Keratinocyte (primary cell): ENCODE data around the gene STARD5. TPM values are rescaled to one million over a fixed set of nuclear protein-coding genes. Genes with fewer than 3 reads are reported as not detected.

Source experiments
- DNase-seq: peaks from one replicate; pipeline ENCODE4 v3.0.0-alpha.2; 2011; ENCODE audit warnings: low read depth, missing footprints, low spot score
- FAIRE-seq: peaks from 2 replicates; lab custom pipeline; 2011; peaks lifted over from hg19 to GRCh38; lab: Jason Lieb, UNC
- H2AFZ ChIP-seq: 2 replicates; pipeline ENCODE4 v1.6.0; 2012; ENCODE audit warnings: low read length, control low read depth, inconsistent platforms; ENCODE audit not compliant: control insufficient read depth
- H3K27ac ChIP-seq: 2 replicates; pipeline ENCODE4 v1.5.1; 2011; ENCODE audit warnings: low read length; ENCODE audit not compliant: control insufficient read depth, insufficient read depth
- H3K27me3 ChIP-seq: 3 replicates; pipeline ENCODE4 v1.6.0; 2011; ENCODE audit warnings: low read length; ENCODE audit not compliant: control insufficient read depth, insufficient read depth; ENCODE audit errors: extremely low read depth
- H3K36me3 ChIP-seq, 2 experiments: 2 replicates in 1 of 2; 3 replicates in 1 of 2; pipeline ENCODE4 v1.5.1; 2011; ENCODE audit warnings: low read length in 2 of 2, mild to moderate bottlenecking in 1 of 2; ENCODE audit not compliant: control insufficient read depth in 2 of 2, insufficient read depth in 2 of 2; ENCODE audit errors: extremely low read depth in 1 of 2
- H3K4me1 ChIP-seq: 3 replicates; pipeline ENCODE4 v1.5.1; 2011; ENCODE audit warnings: low read length; ENCODE audit not compliant: control insufficient read depth, insufficient read depth; ENCODE audit errors: extremely low read depth
- H3K4me2 ChIP-seq: 3 replicates; pipeline ENCODE4 v1.6.0; 2011; ENCODE audit warnings: low read depth, low read length; ENCODE audit not compliant: control insufficient read depth, insufficient read depth; ENCODE audit errors: extremely low read depth
- H3K4me3 ChIP-seq, 3 experiments: fragments of 200-600 bp in 1 of 3; sonication (generic) in 1 of 3; 2 replicates in 2 of 3; 3 replicates in 1 of 3; pipeline ENCODE4 v1.5.1; 2011 to 2016; ENCODE audit warnings: low read length in 3 of 3, mild to moderate bottlenecking in 3 of 3, control low read depth in 2 of 3, inconsistent platforms in 1 of 3, low read depth in 1 of 3, mixed read lengths in 1 of 3, mixed run types in 1 of 3, moderate library complexity in 1 of 3; ENCODE audit not compliant: control insufficient read depth in 2 of 3, insufficient read depth in 2 of 3; ENCODE audit errors: extremely low read depth in 1 of 3
- H3K79me2 ChIP-seq: 2 replicates; pipeline ENCODE4 v1.6.0; 2012; ENCODE audit warnings: low read length; ENCODE audit not compliant: control insufficient read depth, insufficient read depth
- H3K9ac ChIP-seq: 3 replicates; pipeline ENCODE4 v1.6.0; 2011; ENCODE audit warnings: low read length; ENCODE audit not compliant: control insufficient read depth, insufficient read depth; ENCODE audit errors: extremely low read depth
- H3K9me1 ChIP-seq: 3 replicates; pipeline ENCODE4 v1.6.0; 2011; ENCODE audit warnings: low read length; ENCODE audit not compliant: control insufficient read depth, insufficient read depth; ENCODE audit errors: extremely low read depth
- H3K9me3 ChIP-seq: 2 replicates; pipeline ENCODE4 v1.5.1; 2012; ENCODE audit warnings: low read depth, low read length; ENCODE audit not compliant: control insufficient read depth
- H4K20me1 ChIP-seq: 3 replicates; pipeline ENCODE4 v1.6.0; 2011; ENCODE audit warnings: low read length; ENCODE audit not compliant: control insufficient read depth, insufficient read depth; ENCODE audit errors: extremely low read depth
- CTCF ChIP-seq, 3 experiments: IDR thresholded peaks in 1 of 3; conservative IDR thresholded peaks in 1 of 3; optimal IDR thresholded peaks in 1 of 3; 2 replicates in 2 of 3; 3 replicates in 1 of 3; pipeline versions ENCODE3 to v1.5.1; 2011; ENCODE audit warnings: low read length in 3 of 3, mild to moderate bottlenecking in 3 of 3, moderate library complexity in 2 of 3, control low read depth in 1 of 3, inconsistent platforms in 1 of 3; ENCODE audit not compliant: insufficient read depth in 2 of 3; ENCODE audit errors: extremely low read depth in 1 of 3
- EZH2 ChIP-seq: IDR thresholded peaks from one replicate; pipeline ENCODE4 v1.6.1; 2012; ENCODE audit warnings: inconsistent platforms, mild to moderate bottlenecking, low read length, moderate library complexity
- dilution Hi-C: fragments of 300-500 bp; cut with MboI; formaldehyde crosslinking; loops from one replicate; pipeline ENCODE4 v1.7.0; 2020; ENCODE audit warnings: low sequenced_read_pairs; ENCODE audit not compliant: extremely low pct_ligation_motif_present
- polyA plus RNA-seq, 5 experiments: library from polyadenylated mRNA; depleted of rRNA in 3 of 5; stranded (reverse) in 3 of 5; stranded (forward) in 1 of 5; unstranded in 1 of 5; fragments of >200 nt; gene quantifications; 1 replicate in 1 of 5; 2 replicates in 3 of 5; 3 replicates in 1 of 5; pipeline versions ENCODE4 v1.2.1 to v1.2.3, GENCODE V29; 2011 to 2012; ENCODE audit warnings: missing spikeins in 2 of 5, low read depth in 1 of 5, low replicate concordance in 1 of 5

Gene STARD5
- polyA plus RNA-seq, 1 donor (not counting 4 experiments of a cell fraction or from before 2014, with no cell fraction given): 38.8 TPM

- no peaks in the 10 kb centered on the region for H3K9me1 ChIP-seq
- DNase-seq: no peak
- no peaks in the 10 kb centered on the region for H3K79me2 ChIP-seq
- no peak overlapping the region for H3K9ac ChIP-seq
- H3K4me2 ChIP-seq: no peak overlapping the region
- no peaks in the 10 kb centered on the region for H3K36me3 ChIP-seq
- H3K9me3 ChIP-seq: no peaks in the 10 kb centered on the region
- TF ChIP-seq CTCF (optimal IDR thresholded peaks at IDR 0.05 in 1 of 3, IDR thresholded peaks at IDR 0.05 in 1 of 3, conservative IDR thresholded peaks at IDR 0.05 in 1 of 3; ENCODE audit: extremely low read depth in 1 of 3, insufficient read depth in 2 of 3, low read length in 3 of 3) (no peak), EZH2 (no peak)
- no peaks in the 10 kb centered on the region for H4K20me1 ChIP-seq
- peaks cover 3% of the 10 kb centered on the region for H3K4me1 ChIP-seq
- H3K4me3 ChIP-seq: no peak overlapping the region
- no peak for FAIRE-seq
- peaks cover 5% of the 10 kb centered on the region for H3K27me3 ChIP-seq
- no peak overlapping the region for H2AFZ ChIP-seq
- dilution Hi-C loops: no loop called here
- H3K27ac ChIP-seq: no peak overlapping the region
Observed at GRCh38 chr15:81334768-81335435, 11.0 kb upstream of the STARD5 start.

GRCh38 chr15:81333363-81333762, 9.4 kb upstream of the STARD5 start:
- H3K4me2 ChIP-seq: no peak overlapping the region
- no peaks in the 10 kb centered on the region for H3K27me3 ChIP-seq
- dilution Hi-C loops: no loop called here
- no peaks in the 10 kb centered on the region for H3K9me3 ChIP-seq
- H3K9me1 ChIP-seq: no peaks in the 10 kb centered on the region
- H4K20me1 ChIP-seq: no peaks in the 10 kb centered on the region
- H3K9ac ChIP-seq: no peak overlapping the region
- no peak overlapping the region for H3K27ac ChIP-seq
- no peaks in the 10 kb centered on the region for H3K79me2 ChIP-seq
- H3K4me3 ChIP-seq: no peak overlapping the region
- no peak for DNase-seq
- TF ChIP-seq CTCF (optimal IDR thresholded peaks at IDR 0.05 in 1 of 3, IDR thresholded peaks at IDR 0.05 in 1 of 3, conservative IDR thresholded peaks at IDR 0.05 in 1 of 3; ENCODE audit: extremely low read depth in 1 of 3, insufficient read depth in 2 of 3, low read length in 3 of 3) (no peak), EZH2 (no peak)
- FAIRE-seq: no peak
- H3K36me3 ChIP-seq: no peaks in the 10 kb centered on the region
- H2AFZ ChIP-seq: no peak overlapping the region
- no peaks in the 10 kb centered on the region for H3K4me1 ChIP-seq
